SK-N-SH treated with all-trans-retinoic acid at 6 μM for 48 hours (cell line): ENCODE measurements around the gene GPX4.

Experiments used
- ATAC-seq: fragments of 200-7000 bp; cut with Tn5 transposase; 3 replicates; pipeline ENCODE4 v1.9.1; 2020; ENCODE audit warnings: mild to moderate bottlenecking, moderate library complexity
- ARNTL ChIP-seq: fragments of 450-650 bp; formaldehyde crosslinking; IDR thresholded peaks from 2 replicates; pipeline ENCODE4 v1.5.0; 2020; ENCODE audit warnings: low read depth, mild to moderate bottlenecking, moderate library complexity, borderline replicate concordance
- CREB5 ChIP-seq: fragments of 250-450 bp; sonication (Bioruptor Pico); IDR thresholded peaks from 2 replicates; pipeline ENCODE4 v1.5.1; 2020; ENCODE audit warnings: low read depth, mild to moderate bottlenecking, moderate library complexity
- CSDC2 ChIP-seq: fragments of 250-450 bp; sonication (Bioruptor Pico); IDR thresholded peaks from 2 replicates; pipeline ENCODE4 v1.5.0; 2020; ENCODE audit warnings: mild to moderate bottlenecking, moderate library complexity
- ESRRG ChIP-seq: fragments of 250-450 bp; sonication (Bioruptor Pico); IDR thresholded peaks from 2 replicates; pipeline ENCODE4 v1.6.1; 2021; ENCODE audit warnings: mild to moderate bottlenecking
- GLIS3 ChIP-seq: fragments of 250-450 bp; sonication (Bioruptor Pico); IDR thresholded peaks from 2 replicates; pipeline ENCODE4 v1.5.0; 2020; ENCODE audit warnings: mild to moderate bottlenecking, moderate library complexity
- ISL1 ChIP-seq: fragments of 250-450 bp; sonication (Bioruptor Pico); IDR thresholded peaks from 2 replicates; pipeline ENCODE4 v2.1.2; 2022; ENCODE audit warnings: mild to moderate bottlenecking, moderate library complexity
- OSR1 ChIP-seq: fragments of 250-450 bp; sonication (Bioruptor Pico); IDR thresholded peaks from 2 replicates; pipeline ENCODE4 v1.8.0; 2022; ENCODE audit warnings: moderate library complexity, mild to moderate bottlenecking, inconsistent platforms
- PATZ1 ChIP-seq: fragments of 250-450 bp; sonication (Bioruptor Pico); IDR thresholded peaks from 2 replicates; pipeline ENCODE4 v1.8.0; 2020; ENCODE audit warnings: mild to moderate bottlenecking, moderate library complexity, borderline replicate concordance
- POU6F1 ChIP-seq: fragments of 250-450 bp; sonication (Bioruptor Pico); IDR thresholded peaks from 2 replicates; pipeline ENCODE4 v1.8.0; 2021; ENCODE audit warnings: low read depth, mild to moderate bottlenecking, moderate library complexity, borderline replicate concordance
- PPARA ChIP-seq: fragments of 250-450 bp; sonication (Bioruptor Pico); IDR thresholded peaks from 2 replicates; pipeline ENCODE4 v1.5.0; 2020; ENCODE audit warnings: mild to moderate bottlenecking, borderline replicate concordance
- SNAI2 ChIP-seq: fragments of 250-450 bp; sonication (Bioruptor Pico); IDR thresholded peaks from 2 replicates; pipeline ENCODE4 v1.5.0; 2020; ENCODE audit warnings: mild to moderate bottlenecking, moderate library complexity
- TCF4 ChIP-seq: fragments of 250-450 bp; sonication (Bioruptor Pico); IDR thresholded peaks from 2 replicates; pipeline ENCODE4 v1.8.0; 2021; ENCODE audit warnings: mild to moderate bottlenecking, moderate library complexity, borderline replicate concordance
- TOX ChIP-seq: fragments of 250-450 bp; sonication (Bioruptor Pico); IDR thresholded peaks from 2 replicates; pipeline ENCODE4 v1.8.0; 2021; ENCODE audit warnings: mild to moderate bottlenecking, moderate library complexity, borderline replicate concordance
- TSHZ2 ChIP-seq: fragments of 250-450 bp; sonication (Bioruptor Pico); IDR thresholded peaks from 2 replicates; pipeline ENCODE4 v1.5.0; 2020; ENCODE audit warnings: mild to moderate bottlenecking, moderate library complexity
- ZFP30 ChIP-seq: fragments of 450-650 bp; formaldehyde crosslinking; IDR thresholded peaks from 2 replicates; pipeline ENCODE4 v1.5.0; 2022; ENCODE audit warnings: mild to moderate bottlenecking, moderate library complexity
- ZNF565 ChIP-seq: fragments of 450-650 bp; formaldehyde crosslinking; conservative IDR thresholded peaks from 2 replicates; pipeline ENCODE4 v1.5.0; 2020; ENCODE audit warnings: low read depth, mild to moderate bottlenecking, moderate library complexity
- ZNF70 ChIP-seq: fragments of 450-650 bp; formaldehyde crosslinking; IDR thresholded peaks from 2 replicates; pipeline ENCODE4 v1.5.0; 2020; ENCODE audit warnings: mild to moderate bottlenecking, moderate library complexity
- ZNF8 ChIP-seq: fragments of 450-650 bp; formaldehyde crosslinking; IDR thresholded peaks from 2 replicates; pipeline ENCODE4 v1.5.0; 2020; ENCODE audit warnings: mild to moderate bottlenecking, moderate library complexity

Gene GPX4

GRCh38 chr19:1129535-1129934 is 25.7 kb downstream of the GPX4 start:
- ATAC-seq = no peak
- TF ChIP-seq PPARA (CRISPR knock-in tag) (no peak), TOX (CRISPR knock-in tag) (no peak), ZNF8 (CRISPR knock-in tag) (no peak), ZNF565 (CRISPR knock-in tag) (no peak), ESRRG (CRISPR knock-in tag) (no peak), POU6F1 (CRISPR knock-in tag) (no peak), CREB5 (no peak), ZFP30 (CRISPR knock-in tag) (no peak), CSDC2 (CRISPR knock-in tag) (no peak)

GRCh38 chr19:1130771-1131717 is 27.2 kb downstream of the GPX4 start:
- TF ChIP-seq TCF4 (CRISPR knock-in tag) (no peak), OSR1 (CRISPR knock-in tag) (no peak), ZNF70 (CRISPR knock-in tag) (no peak), ESRRG (CRISPR knock-in tag) (no peak), ARNTL (no peak), ZFP30 (CRISPR knock-in tag) (no peak), PPARA (CRISPR knock-in tag) (no peak), CREB5 (no peak), POU6F1 (CRISPR knock-in tag) (no peak), SNAI2 (CRISPR knock-in tag) (no peak), ZNF565 (CRISPR knock-in tag) (no peak), CSDC2 (CRISPR knock-in tag) (no peak), TSHZ2 (CRISPR knock-in tag) (no peak), GLIS3 (CRISPR knock-in tag) (no peak)
- no peak for ATAC-seq

GRCh38 chr19:1131718-1132551 is 28.1 kb downstream of the GPX4 start:
- no peak for ATAC-seq
- TF ChIP-seq GLIS3 (CRISPR knock-in tag) = no peak
- TF ChIP-seq TSHZ2 (CRISPR knock-in tag) = no peak
- no peak for TF ChIP-seq ISL1 (CRISPR knock-in tag)
- no peak for TF ChIP-seq PATZ1 (CRISPR knock-in tag)
- TF ChIP-seq POU6F1 (CRISPR knock-in tag) = no peak
- TF ChIP-seq ESRRG (CRISPR knock-in tag) = no peak
